ENCODE results near the gene G2E3.
"Not testable (repeated sequence)": the region's sequence is repeated elsewhere in the genome, so short reads cannot be mapped to it uniquely, and the experiment has no call there.

G2E3 gene

GRCh38 chr14:30572771-30573170, 13.8 kb downstream of the G2E3 start:
- no peak for FAIRE-seq
- TF ChIP-seq PAX5 (IDR thresholded peaks at IDR 0.05; ENCODE audit: insufficient read depth, low read length, severe bottlenecking), result no peak
- TF ChIP-seq POU2F2 (IDR thresholded peaks at IDR 0.05; ENCODE audit: low read depth, low read length), result no peak
- TF ChIP-seq SPI1 (IDR thresholded peaks at IDR 0.05; ENCODE audit: low read depth, low read length), result no peak
- TF ChIP-seq POLR2AphosphoS5 (IDR thresholded peaks at IDR 0.05; ENCODE audit: low read depth, low read length), result no peak
- TF ChIP-seq POLR2A (IDR thresholded peaks at IDR 0.05; ENCODE audit: low read depth, low read length), result no peak
- TF ChIP-seq TAF1 (IDR thresholded peaks at IDR 0.05; ENCODE audit: low read depth, low read length), result no peak
- DNase-seq (ENCODE audit: insufficient read length, low spot score), result no peak

GRCh38 chr14:30573226-30573814, 14.4 kb downstream of the G2E3 start:
- FAIRE-seq (no peak), DNase-seq (ENCODE audit: insufficient read length, low spot score) (no peak)
- TF ChIP-seq POU2F2 (IDR thresholded peaks at IDR 0.05; ENCODE audit: low read depth, low read length) (no peak), SPI1 (IDR thresholded peaks at IDR 0.05; ENCODE audit: low read depth, low read length) (no peak), POLR2A (IDR thresholded peaks at IDR 0.05; ENCODE audit: low read depth, low read length) (no peak), PAX5 (IDR thresholded peaks at IDR 0.05; ENCODE audit: insufficient read depth, low read length, severe bottlenecking) (no peak), POLR2AphosphoS5 (IDR thresholded peaks at IDR 0.05; ENCODE audit: low read depth, low read length) (no peak), TAF1 (IDR thresholded peaks at IDR 0.05; ENCODE audit: low read depth, low read length) (no peak)

- no peak for FAIRE-seq
- DNase-seq (ENCODE audit: insufficient read length, low spot score), result no peak
These were observed 15.0 kb downstream of the G2E3 start for GRCh38 chr14:30573966-30574365.

GRCh38 chr14:30574777-30575176, 15.8 kb downstream of the G2E3 start:
- DNase-seq (ENCODE audit: insufficient read length, low spot score); FAIRE-seq: not testable (repeated sequence)

More at GRCh38 chr14:30573966-30574365, 15.0 kb downstream of the G2E3 start:
- TF ChIP-seq PAX5 (IDR thresholded peaks at IDR 0.05; ENCODE audit: insufficient read depth, low read length, severe bottlenecking) (no peak), TAF1 (IDR thresholded peaks at IDR 0.05; ENCODE audit: low read depth, low read length) (no peak), POU2F2 (IDR thresholded peaks at IDR 0.05; ENCODE audit: low read depth, low read length) (no peak), SPI1 (IDR thresholded peaks at IDR 0.05; ENCODE audit: low read depth, low read length) (no peak), POLR2A (IDR thresholded peaks at IDR 0.05; ENCODE audit: low read depth, low read length) (no peak), POLR2AphosphoS5 (IDR thresholded peaks at IDR 0.05; ENCODE audit: low read depth, low read length) (no peak)

GRCh38 chr14:30576333-30576732, 17.4 kb downstream of the G2E3 start:
- not testable (repeated sequence) for FAIRE-seq; DNase-seq (ENCODE audit: insufficient read length, low spot score)

GRCh38 chr14:30580616-30581282, 21.8 kb downstream of the G2E3 start:
- FAIRE-seq (no peak), DNase-seq (ENCODE audit: insufficient read length, low spot score) (no peak)
- no peak for TF ChIP-seq TAF1 (IDR thresholded peaks at IDR 0.05; ENCODE audit: low read depth, low read length)
- TF ChIP-seq PAX5 (IDR thresholded peaks at IDR 0.05; ENCODE audit: insufficient read depth, low read length, severe bottlenecking), result no peak
- no peak for TF ChIP-seq SPI1 (IDR thresholded peaks at IDR 0.05; ENCODE audit: low read depth, low read length)
- TF ChIP-seq POLR2AphosphoS5 (IDR thresholded peaks at IDR 0.05; ENCODE audit: low read depth, low read length), result no peak
- no peak for TF ChIP-seq POU2F2 (IDR thresholded peaks at IDR 0.05; ENCODE audit: low read depth, low read length)
- no peak for TF ChIP-seq POLR2A (IDR thresholded peaks at IDR 0.05; ENCODE audit: low read depth, low read length)

GRCh38 chr14:30581283-30581625, 22.3 kb downstream of the G2E3 start:
- TF ChIP-seq POLR2A (IDR thresholded peaks at IDR 0.05; ENCODE audit: low read depth, low read length), result no peak
- no peak for TF ChIP-seq TAF1 (IDR thresholded peaks at IDR 0.05; ENCODE audit: low read depth, low read length)

GRCh38 chr14:30582376-30582775, 23.4 kb downstream of the G2E3 start:
- DNase-seq (ENCODE audit: insufficient read length, low spot score) (no peak), FAIRE-seq (peak; percentile 62)
- no peak for TF ChIP-seq POLR2AphosphoS5 (IDR thresholded peaks at IDR 0.05; ENCODE audit: low read depth, low read length)
- no peak for TF ChIP-seq SPI1 (IDR thresholded peaks at IDR 0.05; ENCODE audit: low read depth, low read length)
- no peak for TF ChIP-seq POU2F2 (IDR thresholded peaks at IDR 0.05; ENCODE audit: low read depth, low read length)
- TF ChIP-seq POLR2A (IDR thresholded peaks at IDR 0.05; ENCODE audit: low read depth, low read length), result no peak
- no peak for TF ChIP-seq PAX5 (IDR thresholded peaks at IDR 0.05; ENCODE audit: insufficient read depth, low read length, severe bottlenecking)
- TF ChIP-seq TAF1 (IDR thresholded peaks at IDR 0.05; ENCODE audit: low read depth, low read length), result no peak

More at GRCh38 chr14:30581283-30581625, 22.3 kb downstream of the G2E3 start:
- no peak for DNase-seq (ENCODE audit: insufficient read length, low spot score)
- no peak for FAIRE-seq

GRCh38 chr14:30584058-30584630, 25.2 kb downstream of the G2E3 start:
- FAIRE-seq, result no peak

GRCh38 chr14:30585204-30585603, 26.2 kb downstream of the G2E3 start:
- TF ChIP-seq POLR2A (IDR thresholded peaks at IDR 0.05; ENCODE audit: low read depth, low read length) (no peak), POU2F2 (IDR thresholded peaks at IDR 0.05; ENCODE audit: low read depth, low read length) (no peak), PAX5 (IDR thresholded peaks at IDR 0.05; ENCODE audit: insufficient read depth, low read length, severe bottlenecking) (no peak), TAF1 (IDR thresholded peaks at IDR 0.05; ENCODE audit: low read depth, low read length) (no peak), SPI1 (IDR thresholded peaks at IDR 0.05; ENCODE audit: low read depth, low read length) (no peak), POLR2AphosphoS5 (IDR thresholded peaks at IDR 0.05; ENCODE audit: low read depth, low read length) (no peak)
- DNase-seq (ENCODE audit: insufficient read length, low spot score), result no peak
- FAIRE-seq, result no peak

More at GRCh38 chr14:30584058-30584630, 25.2 kb downstream of the G2E3 start:
- DNase-seq (ENCODE audit: insufficient read length, low spot score), result no peak
- TF ChIP-seq TAF1 (IDR thresholded peaks at IDR 0.05; ENCODE audit: low read depth, low read length) (no peak), SPI1 (IDR thresholded peaks at IDR 0.05; ENCODE audit: low read depth, low read length) (no peak), PAX5 (IDR thresholded peaks at IDR 0.05; ENCODE audit: insufficient read depth, low read length, severe bottlenecking) (no peak), POU2F2 (IDR thresholded peaks at IDR 0.05; ENCODE audit: low read depth, low read length) (no peak), POLR2AphosphoS5 (IDR thresholded peaks at IDR 0.05; ENCODE audit: low read depth, low read length) (no peak), POLR2A (IDR thresholded peaks at IDR 0.05; ENCODE audit: low read depth, low read length) (no peak)
